ENCODE results near the gene TUBGCP6.

The TUBGCP6 gene

DNA sequence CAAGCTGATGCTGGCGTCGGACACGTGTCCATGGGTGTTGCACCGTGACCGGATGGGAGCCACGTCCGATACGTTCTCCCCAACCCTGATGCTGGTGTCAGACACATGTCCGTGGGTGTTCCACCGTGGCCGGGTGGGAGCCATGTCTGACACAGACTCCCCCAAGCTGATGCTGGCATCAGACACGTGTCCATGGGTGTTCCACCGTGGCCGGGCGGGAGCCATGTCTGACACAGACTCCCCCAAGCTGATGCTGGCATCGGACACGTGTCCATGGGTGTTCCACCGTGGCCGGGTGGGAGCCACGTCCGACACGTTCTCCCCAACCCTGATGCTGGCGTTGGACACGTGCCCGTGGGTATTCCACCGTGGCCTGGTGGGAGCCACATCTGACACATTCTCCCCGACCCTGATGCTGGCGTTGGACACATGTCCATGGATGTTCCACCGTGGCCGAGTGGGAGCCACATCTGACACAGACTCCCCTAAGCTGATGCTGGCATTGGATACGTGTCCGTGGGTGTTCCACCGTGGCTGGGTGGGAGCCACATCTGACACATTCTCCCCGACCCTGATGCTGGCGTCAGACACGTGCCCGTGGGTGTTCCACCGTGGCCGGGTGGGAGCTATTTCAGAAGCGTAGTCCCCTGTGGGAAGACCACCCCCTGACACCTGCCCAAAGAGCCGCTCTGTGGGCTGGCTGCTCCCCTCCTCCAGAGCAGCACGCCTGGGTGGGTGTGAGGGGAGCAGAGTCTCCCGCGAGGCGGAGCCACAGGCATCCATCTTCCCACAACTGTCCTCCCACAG is 24.0 kb downstream of the TUBGCP6 start:
- H3K27ac ChIP-seq (ENCODE audit: low read depth, low read length), result no peak overlapping the region
- H3K4me1 ChIP-seq (ENCODE audit: control insufficient read depth, insufficient read depth, low read length), result no peaks in the 10 kb centered on the region
- no peaks in the 10 kb centered on the region for H3K27me3 ChIP-seq (ENCODE audit: control insufficient read depth, insufficient read depth, low read length)
- no peaks in the 10 kb centered on the region for H3K9me3 ChIP-seq (ENCODE audit: control insufficient read depth, insufficient read depth, low read length)
- peaks cover 80% of the 10 kb centered on the region for H3K36me3 ChIP-seq (ENCODE audit: control insufficient read depth, insufficient read depth, low read length)
- H3K4me3 ChIP-seq (ENCODE audit: low read depth, low read length), result no peak overlapping the region
- H3K9ac ChIP-seq (ENCODE audit: low read depth, low read length), result no peak overlapping the region

DNA sequence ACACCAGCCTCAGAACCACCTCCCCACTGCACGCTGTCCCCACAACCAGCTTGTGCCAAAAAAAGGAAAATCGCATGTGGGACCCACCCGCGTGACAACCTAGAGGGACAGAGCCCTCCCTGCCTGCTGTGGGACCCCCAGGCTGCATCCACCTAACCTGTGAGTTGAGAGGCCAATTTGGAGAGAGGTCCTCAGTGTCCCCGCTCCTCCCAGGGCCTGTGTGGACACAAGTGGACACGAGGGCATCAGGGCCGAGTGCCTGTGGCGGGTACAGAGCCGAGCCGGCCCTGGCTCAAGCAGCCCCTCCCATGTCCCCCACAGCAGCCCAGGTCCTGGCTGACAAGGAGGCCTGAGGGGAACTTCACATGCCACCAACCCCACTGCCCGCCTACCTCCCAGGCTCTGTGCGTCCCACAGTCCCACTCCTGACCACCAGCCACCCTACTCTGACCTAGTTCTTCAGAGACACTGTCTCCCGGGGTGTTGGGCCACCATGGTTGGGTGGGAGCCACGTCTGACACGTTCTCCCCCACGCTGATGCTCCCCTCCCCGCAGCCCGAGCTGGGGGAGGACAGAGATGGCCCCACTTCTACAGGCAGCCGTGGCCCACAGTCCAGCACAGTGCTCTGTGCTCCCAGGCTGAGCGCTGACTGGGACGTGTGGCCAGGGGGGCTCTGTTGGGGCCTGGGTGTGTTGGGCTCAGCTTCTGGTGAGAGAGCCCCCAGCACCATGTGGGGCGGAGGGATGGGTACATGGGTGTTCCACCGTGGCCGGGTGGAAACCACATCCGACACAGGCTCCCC is 24.8 kb downstream of the TUBGCP6 start:
- Histone ChIP-seq H3K36me3 (ENCODE audit: control insufficient read depth, insufficient read depth, low read length) (peaks cover 83% of the 10 kb centered on the region), H3K27ac (ENCODE audit: low read depth, low read length) (no peak overlapping the region), H3K4me3 (ENCODE audit: low read depth, low read length) (no peak overlapping the region), H3K9me3 (ENCODE audit: control insufficient read depth, insufficient read depth, low read length) (no peaks in the 10 kb centered on the region), H3K4me1 (ENCODE audit: control insufficient read depth, insufficient read depth, low read length) (no peaks in the 10 kb centered on the region), H3K27me3 (ENCODE audit: control insufficient read depth, insufficient read depth, low read length) (no peaks in the 10 kb centered on the region), H3K9ac (ENCODE audit: low read depth, low read length) (no peak overlapping the region)

DNA sequence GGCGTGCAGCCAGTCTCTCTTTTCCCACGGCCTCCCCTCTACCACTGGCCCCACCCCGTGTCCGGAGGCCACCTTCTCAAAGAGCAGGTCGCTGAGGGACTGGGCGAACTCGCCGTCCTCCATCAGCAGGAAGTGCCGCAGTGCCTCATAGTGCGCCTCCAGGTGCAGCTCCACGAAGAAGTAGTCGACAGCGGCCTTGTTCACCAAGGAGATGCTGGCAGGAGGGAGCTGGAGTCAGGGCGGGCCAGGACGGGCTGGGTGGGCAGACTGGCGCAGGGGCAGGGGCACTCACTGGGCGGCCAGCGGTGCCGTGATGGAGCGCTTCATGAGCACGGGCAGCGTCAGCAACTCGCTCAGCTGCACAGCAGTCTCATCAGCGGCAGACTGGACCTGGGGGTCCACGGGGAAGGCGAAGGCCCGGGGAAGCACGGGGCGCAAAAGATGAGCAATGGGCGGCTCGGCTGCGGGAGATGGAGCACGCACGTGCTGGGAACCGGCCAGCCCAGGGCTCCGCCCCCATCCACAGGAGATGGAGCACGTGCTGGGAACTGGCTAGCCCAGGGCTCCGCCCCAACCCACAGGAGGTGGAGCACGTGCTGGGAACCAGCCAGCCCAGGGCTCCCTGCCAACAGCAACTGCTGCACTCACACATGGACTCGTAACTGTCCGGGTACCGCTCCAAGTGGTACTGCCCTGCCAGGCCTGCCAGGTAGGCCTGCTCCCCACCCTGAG is 25.7 kb downstream of the TUBGCP6 start:
- H3K27ac ChIP-seq (ENCODE audit: low read depth, low read length), result no peak overlapping the region
- no peaks in the 10 kb centered on the region for H3K27me3 ChIP-seq (ENCODE audit: control insufficient read depth, insufficient read depth, low read length)
- no peaks in the 10 kb centered on the region for H3K4me1 ChIP-seq (ENCODE audit: control insufficient read depth, insufficient read depth, low read length)
- no peak overlapping the region for H3K4me3 ChIP-seq (ENCODE audit: low read depth, low read length)
- no peak overlapping the region for H3K9ac ChIP-seq (ENCODE audit: low read depth, low read length)
- peaks cover 83% of the 10 kb centered on the region for H3K36me3 ChIP-seq (ENCODE audit: control insufficient read depth, insufficient read depth, low read length)
- H3K9me3 ChIP-seq (ENCODE audit: control insufficient read depth, insufficient read depth, low read length), result no peaks in the 10 kb centered on the region

DNA sequence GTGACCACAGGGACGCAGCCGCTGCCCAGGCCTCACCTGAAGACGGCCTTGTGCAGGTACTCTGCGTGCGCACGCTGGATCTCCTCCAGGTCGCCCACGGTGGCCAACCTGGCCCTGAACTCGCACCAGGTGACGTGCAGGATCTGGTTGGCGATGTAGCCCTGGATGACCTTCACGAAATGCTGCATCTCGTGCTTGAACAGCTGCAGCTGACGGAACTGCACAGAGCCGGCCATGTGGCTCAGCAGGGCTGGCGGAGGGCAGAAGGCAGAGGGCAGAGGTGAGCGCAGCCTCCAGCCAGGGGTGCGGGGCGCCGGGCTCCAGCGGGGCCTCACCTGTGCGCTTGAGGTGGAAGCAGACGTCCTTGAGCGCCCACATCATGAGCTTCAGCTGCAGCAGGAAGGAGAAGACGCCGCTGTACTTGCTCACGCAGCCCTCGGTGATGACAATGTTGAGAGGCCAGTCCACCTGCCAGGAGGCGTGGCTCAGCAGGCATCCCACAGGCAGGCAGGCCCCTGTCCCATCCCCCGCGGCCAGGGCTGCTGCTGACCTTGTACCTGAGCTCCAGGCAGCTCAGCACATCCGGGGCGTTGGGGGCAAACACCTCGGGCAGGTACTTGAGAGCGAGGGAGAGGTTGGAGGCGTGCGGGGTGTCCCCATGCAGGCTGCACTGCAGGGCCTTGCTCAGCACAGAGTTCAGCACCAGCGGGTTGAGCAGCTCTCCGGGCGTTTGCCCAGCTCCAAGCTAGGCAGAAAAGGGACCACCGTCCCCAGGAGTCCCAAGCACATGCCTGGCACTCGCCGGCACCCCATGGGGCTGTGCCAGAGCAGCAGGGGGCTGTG is 26.4 kb downstream of the TUBGCP6 start:
- Histone ChIP-seq H3K9ac (ENCODE audit: low read depth, low read length) (no peak overlapping the region), H3K27me3 (ENCODE audit: control insufficient read depth, insufficient read depth, low read length) (no peaks in the 10 kb centered on the region), H3K27ac (ENCODE audit: low read depth, low read length) (no peak overlapping the region), H3K4me1 (ENCODE audit: control insufficient read depth, insufficient read depth, low read length) (no peaks in the 10 kb centered on the region), H3K9me3 (ENCODE audit: control insufficient read depth, insufficient read depth, low read length) (no peaks in the 10 kb centered on the region), H3K36me3 (ENCODE audit: control insufficient read depth, insufficient read depth, low read length) (peaks cover 82% of the 10 kb centered on the region), H3K4me3 (ENCODE audit: low read depth, low read length) (no peak overlapping the region)

DNA sequence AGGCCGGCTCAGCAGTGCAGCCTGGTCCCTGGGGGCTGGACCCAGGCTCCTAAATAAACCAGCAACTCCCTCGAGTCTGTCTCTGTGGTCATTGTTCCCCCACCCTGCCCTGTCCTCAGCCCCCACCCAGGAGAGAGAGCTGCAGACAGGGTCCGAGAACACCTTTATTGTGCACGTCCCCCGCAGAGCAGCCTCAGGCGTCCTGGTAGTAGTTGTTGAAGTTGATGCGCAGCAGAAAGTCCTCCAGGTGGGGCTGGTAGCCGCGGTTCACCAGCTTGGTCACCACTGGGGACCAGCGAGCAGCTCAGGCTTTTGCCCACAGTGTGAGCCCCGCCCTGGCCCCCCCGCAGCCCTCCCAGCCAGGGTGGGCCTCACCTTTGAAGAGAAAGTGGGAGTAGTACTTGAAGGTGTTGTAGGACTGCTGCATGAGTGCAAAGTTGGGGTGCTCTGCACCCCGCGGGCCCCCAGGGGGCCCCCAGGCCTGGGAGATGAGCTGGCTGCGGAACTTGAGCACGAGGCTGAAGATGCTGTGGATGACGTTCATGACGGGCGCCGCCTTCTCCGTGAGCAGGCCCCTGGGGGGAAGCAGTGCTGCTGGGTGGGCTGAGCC is 27.2 kb downstream of the TUBGCP6 start:
- Histone ChIP-seq H3K9me3 (ENCODE audit: control insufficient read depth, insufficient read depth, low read length) (no peaks in the 10 kb centered on the region), H3K4me3 (ENCODE audit: low read depth, low read length) (no peak overlapping the region), H3K27me3 (ENCODE audit: control insufficient read depth, insufficient read depth, low read length) (no peaks in the 10 kb centered on the region), H3K4me1 (ENCODE audit: control insufficient read depth, insufficient read depth, low read length) (no peaks in the 10 kb centered on the region), H3K9ac (ENCODE audit: low read depth, low read length) (no peak overlapping the region), H3K36me3 (ENCODE audit: control insufficient read depth, insufficient read depth, low read length) (peaks cover 82% of the 10 kb centered on the region), H3K27ac (ENCODE audit: low read depth, low read length) (no peak overlapping the region)

DNA sequence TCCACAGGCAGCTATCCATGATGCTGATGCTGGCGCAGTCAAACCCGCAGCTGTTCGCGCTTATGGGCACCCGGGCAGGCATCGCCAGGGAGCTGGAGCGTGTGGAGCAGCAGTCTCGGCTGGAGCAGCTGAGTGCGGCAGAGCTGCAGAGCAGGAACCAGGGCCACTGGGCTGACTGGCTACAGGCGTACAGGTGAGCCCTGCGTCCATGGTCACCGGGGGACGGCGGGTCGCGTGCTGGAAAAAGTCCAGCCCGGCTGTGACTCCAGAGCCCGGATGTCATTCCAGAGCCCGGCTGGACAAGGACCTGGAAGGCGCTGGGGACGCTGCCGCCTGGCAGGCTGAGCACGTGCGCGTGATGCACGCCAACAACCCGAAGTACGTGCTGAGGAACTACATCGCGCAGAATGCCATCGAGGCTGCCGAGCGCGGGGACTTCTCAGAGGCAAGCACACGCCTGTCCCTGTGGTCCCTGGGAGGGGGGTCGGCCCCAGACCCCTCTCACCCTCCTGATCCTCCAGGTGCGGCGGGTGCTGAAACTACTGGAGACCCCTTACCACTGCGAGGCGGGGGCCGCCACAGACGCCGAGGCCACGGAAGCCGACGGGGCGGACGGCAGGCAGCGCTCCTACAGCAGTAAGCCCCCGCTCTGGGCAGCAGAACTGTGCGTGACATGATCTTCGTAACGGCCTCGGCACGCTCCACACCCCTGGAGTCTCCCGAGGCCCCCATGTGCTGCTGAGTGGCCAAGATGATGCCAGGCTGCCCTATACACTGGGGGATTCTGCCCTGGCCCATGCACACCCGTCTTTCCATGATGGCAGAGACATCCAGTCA is 27.9 kb downstream of the TUBGCP6 start:
- no peaks in the 10 kb centered on the region for H3K27me3 ChIP-seq (ENCODE audit: control insufficient read depth, insufficient read depth, low read length)
- H3K4me3 ChIP-seq (ENCODE audit: low read depth, low read length), result no peak overlapping the region
- no peak overlapping the region for H3K9ac ChIP-seq (ENCODE audit: low read depth, low read length)
- peaks cover 82% of the 10 kb centered on the region for H3K36me3 ChIP-seq (ENCODE audit: control insufficient read depth, insufficient read depth, low read length)
- no peaks in the 10 kb centered on the region for H3K9me3 ChIP-seq (ENCODE audit: control insufficient read depth, insufficient read depth, low read length)
- no peak overlapping the region for H3K27ac ChIP-seq (ENCODE audit: low read depth, low read length)
- H3K4me1 ChIP-seq (ENCODE audit: control insufficient read depth, insufficient read depth, low read length), result no peaks in the 10 kb centered on the region

DNA sequence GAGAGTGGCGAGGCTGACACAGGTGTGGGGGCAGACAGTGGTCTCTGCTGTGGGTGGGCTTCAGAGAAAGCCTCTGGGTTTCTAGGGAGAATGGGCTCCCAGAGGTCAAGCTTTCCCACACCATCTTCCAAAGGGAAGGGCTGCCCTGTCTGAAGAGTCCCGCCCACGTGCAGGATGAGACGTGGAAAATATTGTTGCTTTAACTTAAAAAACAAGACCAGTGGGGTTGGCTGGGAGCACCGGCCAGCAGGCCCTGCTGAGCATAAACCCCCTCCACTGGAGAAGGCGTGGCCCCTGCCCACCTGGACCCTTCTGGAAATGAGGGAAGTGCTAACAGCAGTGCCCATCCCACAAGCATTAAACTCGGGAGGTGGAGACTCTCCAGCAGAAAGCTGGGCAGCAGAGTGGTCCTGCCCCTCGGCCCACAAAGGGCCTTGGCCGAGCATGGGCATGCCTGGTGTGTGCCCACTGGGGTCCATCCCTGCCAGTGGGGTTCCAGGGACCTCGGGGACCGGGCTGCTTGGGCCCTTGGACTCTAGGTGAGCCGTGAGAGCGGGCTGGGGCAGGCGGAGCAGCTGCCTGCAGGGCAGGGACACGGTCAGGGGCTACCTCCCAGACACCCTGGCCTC is 28.7 kb downstream of the TUBGCP6 start:
- no peak overlapping the region for H3K4me3 ChIP-seq (ENCODE audit: low read depth, low read length)
- no peaks in the 10 kb centered on the region for H3K27me3 ChIP-seq (ENCODE audit: control insufficient read depth, insufficient read depth, low read length)
- peaks cover 78% of the 10 kb centered on the region for H3K36me3 ChIP-seq (ENCODE audit: control insufficient read depth, insufficient read depth, low read length)
- H3K27ac ChIP-seq (ENCODE audit: low read depth, low read length), result no peak overlapping the region
- no peak overlapping the region for H3K9ac ChIP-seq (ENCODE audit: low read depth, low read length)
- no peaks in the 10 kb centered on the region for H3K9me3 ChIP-seq (ENCODE audit: control insufficient read depth, insufficient read depth, low read length)
- no peaks in the 10 kb centered on the region for H3K4me1 ChIP-seq (ENCODE audit: control insufficient read depth, insufficient read depth, low read length)

DNA sequence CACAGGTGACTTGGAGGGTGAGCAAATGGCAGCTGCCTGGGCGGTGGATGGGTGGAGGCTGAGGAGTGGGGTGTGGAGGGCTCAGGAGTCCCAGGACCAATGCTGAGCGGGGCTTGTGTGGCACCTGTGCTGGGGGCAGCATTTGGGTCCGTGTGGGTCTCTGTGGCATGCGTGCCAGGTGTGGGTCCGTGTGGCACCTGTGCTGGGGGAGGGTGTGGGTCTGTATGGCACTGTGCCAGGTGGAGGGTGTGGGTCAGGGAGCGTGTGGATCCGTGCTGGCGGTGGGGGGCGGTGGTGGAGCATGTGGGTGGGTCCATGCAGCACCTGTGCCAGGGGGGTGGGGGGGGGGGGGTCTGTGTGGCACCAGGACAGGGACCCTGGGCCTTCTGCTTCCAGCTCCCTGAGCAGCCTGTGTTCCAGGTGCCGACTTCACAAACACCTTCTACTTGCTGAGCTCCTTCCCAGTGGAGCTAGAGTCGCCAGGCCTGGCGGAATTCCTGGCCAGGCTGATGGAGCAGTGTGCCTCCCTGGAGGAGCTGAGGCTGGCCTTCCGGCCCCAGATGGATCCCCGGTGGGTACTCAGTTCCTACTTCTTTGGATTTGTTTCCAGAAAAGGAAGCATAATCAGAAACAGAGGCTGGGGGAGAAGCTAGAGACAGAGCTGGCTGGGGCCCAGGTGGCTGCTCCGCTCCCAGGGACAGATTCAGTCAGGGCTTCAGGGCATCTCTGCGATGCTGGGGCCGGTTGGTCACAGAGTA is 29.3 kb downstream of the TUBGCP6 start:
- no peaks in the 10 kb centered on the region for H3K9me3 ChIP-seq (ENCODE audit: control insufficient read depth, insufficient read depth, low read length)
- H3K36me3 ChIP-seq (ENCODE audit: control insufficient read depth, insufficient read depth, low read length), result peaks cover 79% of the 10 kb centered on the region
- H3K4me1 ChIP-seq (ENCODE audit: control insufficient read depth, insufficient read depth, low read length), result no peaks in the 10 kb centered on the region
- no peaks in the 10 kb centered on the region for H3K27me3 ChIP-seq (ENCODE audit: control insufficient read depth, insufficient read depth, low read length)
- no peak overlapping the region for H3K27ac ChIP-seq (ENCODE audit: low read depth, low read length)
- no peak overlapping the region for H3K9ac ChIP-seq (ENCODE audit: low read depth, low read length)
- no peak overlapping the region for H3K4me3 ChIP-seq (ENCODE audit: low read depth, low read length)

DNA sequence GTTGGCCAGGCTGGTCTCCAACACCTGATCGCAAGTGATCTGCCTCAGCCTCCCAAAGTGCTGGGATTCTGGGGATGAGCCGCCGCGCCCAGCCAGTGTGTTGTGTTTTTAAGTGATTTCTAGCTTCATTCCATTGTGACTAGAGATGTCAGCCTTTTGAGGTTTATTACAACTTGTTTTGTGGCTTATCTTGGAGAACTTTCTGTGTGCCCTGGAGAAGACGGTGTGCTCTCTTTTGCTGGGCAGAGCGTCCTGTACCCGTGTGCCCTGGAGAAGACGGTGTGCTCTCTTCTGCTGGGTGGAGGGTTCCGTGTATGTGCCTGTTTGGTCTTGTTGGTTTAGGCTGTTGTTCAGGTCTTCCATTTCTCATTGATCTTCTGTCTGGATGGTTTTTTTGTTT is 31.6 kb downstream of the TUBGCP6 start:
- Histone ChIP-seq H3K27ac (ENCODE audit: low read depth, low read length) (no peak overlapping the region), H3K4me3 (ENCODE audit: low read depth, low read length) (no peak overlapping the region), H3K9ac (ENCODE audit: low read depth, low read length) (no peak overlapping the region), H3K9me3 (ENCODE audit: control insufficient read depth, insufficient read depth, low read length) (no peaks in the 10 kb centered on the region), H3K36me3 (ENCODE audit: control insufficient read depth, insufficient read depth, low read length) (peaks cover 76% of the 10 kb centered on the region), H3K27me3 (ENCODE audit: control insufficient read depth, insufficient read depth, low read length) (no peaks in the 10 kb centered on the region), H3K4me1 (ENCODE audit: control insufficient read depth, insufficient read depth, low read length) (no peaks in the 10 kb centered on the region)
